HepG2 (cell line): ENCODE data around the gene PIK3CG. TPM values are rescaled to one million over a fixed set of nuclear protein-coding genes. Genes with fewer than 3 reads are reported as not detected.

Experiments
- FUBP1 ChIP-seq: sonication (generic); formaldehyde crosslinking; IDR thresholded peaks from 2 replicates; pipeline ENCODE4 v1.5.1; 2020; ENCODE audit warnings: missing genetic modification reagents, mild to moderate bottlenecking, borderline replicate concordance
- ZBTB40 ChIP-seq, 2 experiments: fragments of 450-650 bp in 1 of 2; sonication (generic) in 1 of 2; formaldehyde crosslinking in 1 of 2; IDR thresholded peaks; 2 replicates each; pipeline versions ENCODE4 v1.6.1 to v1.8.0; 2016 to 2022; ENCODE audit warnings: antibody characterized with exemption in 1 of 2, mild to moderate bottlenecking in 1 of 2, missing genetic modification reagents in 1 of 2
- polyA plus RNA-seq, 8 experiments: library from polyadenylated mRNA; depleted of rRNA in 3 of 8; stranded (reverse) in 7 of 8; unstranded in 1 of 8; fragments of >200 nt; fragmentation: Illumina TruSeq in 4 of 8; extraction: Trizol in 4 of 8; gene quantifications; 2 replicates each; pipeline versions ENCODE4 v1.2.1 to v1.2.3, GENCODE V29; 2011 to 2016; ENCODE audit warnings: low read depth in 4 of 8, missing spikeins in 1 of 8, mixed read lengths in 1 of 8; ENCODE audit not compliant: insufficient read depth in 1 of 8
- total RNA-seq, 5 experiments: library from RNA; depleted of rRNA; stranded (reverse); fragments of >200 nt; fragmentation: Illumina TruSeq; extraction: Trizol; gene quantifications; 2 replicates each; pipeline ENCODE4 v1.2.3, GENCODE V29; 2016; ENCODE audit warnings: low read depth in 1 of 5

Gene PIK3CG
- total and polyA plus RNA-seq, 2 of the 13 experiments (the other 11 are each of a cell fraction or from before 2014, with no cell fraction given): not detected

- TF ChIP-seq ZBTB40 (IDR thresholded peaks at IDR 0.05): no peak
- no peak for TF ChIP-seq ZBTB40 (CRISPR knock-in tag; IDR thresholded peaks at IDR 0.05)
- no peak for TF ChIP-seq FUBP1
These were observed 87.0 kb downstream of the PIK3CG start (continued) for GRCh38 chr7:106952001-106952657.
